ENCODE data around the gene GLOD4. TPM values are rescaled to one million over a fixed set of nuclear protein-coding genes. Genes with fewer than 3 reads are reported as not detected.

The GLOD4 gene
- polyA plus RNA-seq, 6 donors from 2014 or later, result 68.9 to 83.9 (median 81.3) TPM

Other genes starting within 250 kb of the GLOD4 start
- gene VPS53, start 67.4 kb downstream of the GLOD4 start, polyA plus RNA-seq (ENCODE audit: low read depth in 6 of 6), result 10 to 100 TPM in 3 of 6 donors, 1 to 10 TPM in 3; 5.4 to 16.9 (median 10.4) TPM
- gene TLCD3A, start 49.7 kb downstream of the GLOD4 start, polyA plus RNA-seq (ENCODE audit: low read depth in 6 of 6), result under 1 TPM in 4 of 6 donors, not detected in 2; 0.10 to 0.64 (median 0.38) TPM
- gene GEMIN4, start 30.0 kb downstream of the GLOD4 start, polyA plus RNA-seq (ENCODE audit: low read depth in 6 of 6), result 10 to 100 TPM; 22.8 to 37.8 (median 26.2) TPM
- 10 to 100 TPM; 25.2 to 61.9 (median 33.0) TPM for gene MRM3, start 73 bp upstream of the GLOD4 start, polyA plus RNA-seq (ENCODE audit: low read depth in 6 of 6)
- under 1 TPM in 2 of 6 donors, not detected in 4; 0.36 to 0.40 TPM for gene NXN, start 197.5 kb upstream of the GLOD4 start, polyA plus RNA-seq (ENCODE audit: low read depth in 6 of 6)
- 10 to 100 TPM; 20.9 to 24.0 (median 22.7) TPM for gene TIMM22, start 214.8 kb upstream of the GLOD4 start, polyA plus RNA-seq (ENCODE audit: low read depth in 6 of 6)

Data from naive B cell (primary cell).